Esophagus muscularis mucosa (tissue), 4 donors: ENCODE data around the gene C2orf81.

Experiments
- CTCF ChIP-seq, 3 experiments: fragments of 200-600 bp in 2 of 3; fragments of 450-650 bp in 1 of 3; sonication (generic) in 2 of 3; IDR thresholded peaks; one replicate each; pipeline ENCODE4 v1.5.1; 2017 to 2019; ENCODE audit warnings: antibody characterized with exemption in 3 of 3, mild to moderate bottlenecking in 2 of 3, moderate library complexity in 1 of 3
- EP300 ChIP-seq: sonication (generic); formaldehyde crosslinking; IDR thresholded peaks from one replicate; pipeline ENCODE4 v1.6.1; 2017; ENCODE audit warnings: antibody characterized with exemption
- POLR2A ChIP-seq: fragments of 450-650 bp; IDR thresholded peaks from one replicate; pipeline ENCODE4 v1.6.1; 2017; ENCODE audit warnings: antibody characterized with exemption, moderate library complexity, mild to moderate bottlenecking, low read depth
- POLR2AphosphoS5 ChIP-seq, 2 donors: sonication (generic); formaldehyde crosslinking; IDR thresholded peaks; one replicate each; pipeline ENCODE4 v1.6.1; 2017; ENCODE audit warnings: antibody characterized with exemption in 2 of 2

GRCh38 chr2:74458938-74459363 is 37.5 kb upstream of the C2orf81 start:
- TF ChIP-seq CTCF (IDR thresholded peaks at IDR 0.05) = no peak
- no peak for TF ChIP-seq POLR2A
- no peak for TF ChIP-seq EP300
- TF ChIP-seq POLR2AphosphoS5 (IDR thresholded peaks at IDR 0.05) = no peak
